Neural progenitor cell (in vitro differentiated cells): ENCODE measurements around the gene ZNF511. TPM values are rescaled to one million over a fixed set of nuclear protein-coding genes. Genes with fewer than 3 reads are reported as not detected.

ENCODE experiments used
- DNase-seq: peaks from one replicate; pipeline ENCODE4 v3.0.0-alpha.2; 2016; ENCODE audit warnings: low spot score
- H2AFZ ChIP-seq: fragments of 200-600 bp; sonication (generic); replicated peaks from 2 replicates; pipeline ENCODE4 v1.6.1; 2016; ENCODE audit warnings: antibody characterized with exemption
- H3F3A ChIP-seq: fragments of 200-600 bp; sonication (generic); 2 replicates; pipeline ENCODE4 v1.6.1; 2016; ENCODE audit warnings: antibody characterized with exemption, low read depth
- H3K27ac ChIP-seq: fragments of 200-600 bp; sonication (generic); 2 replicates; pipeline ENCODE4 v1.5.1; 2016; ENCODE audit warnings: mild to moderate bottlenecking
- H3K27me3 ChIP-seq: fragments of 200-600 bp; sonication (generic); 2 replicates; pipeline ENCODE4 v1.6.1; 2016; ENCODE audit warnings: mild to moderate bottlenecking, moderate library complexity
- H3K36me3 ChIP-seq: fragments of 200-600 bp; sonication (generic); 2 replicates; pipeline ENCODE4 v1.5.1; 2016
- H3K4me1 ChIP-seq: fragments of 200-600 bp; sonication (generic); 2 replicates; pipeline ENCODE4 v1.6.1; 2016; ENCODE audit warnings: mixed run types
- H3K4me2 ChIP-seq: fragments of 200-600 bp; sonication (generic); 2 replicates; pipeline ENCODE4 v1.6.1; 2016
- H3K4me3 ChIP-seq: fragments of 200-600 bp; sonication (generic); 2 replicates; pipeline ENCODE4 v1.5.1; 2016
- H3K79me2 ChIP-seq: fragments of 200-600 bp; sonication (generic); 2 replicates; pipeline ENCODE4 v1.6.1; 2016; ENCODE audit warnings: low read depth
- H3K9ac ChIP-seq: fragments of 200-600 bp; sonication (generic); 2 replicates; pipeline ENCODE4 v1.6.1; 2016
- H3K9me3 ChIP-seq: fragments of 200-600 bp; sonication (generic); 2 replicates; pipeline ENCODE4 v1.5.1; 2016; ENCODE audit warnings: low read depth
- H4K20me1 ChIP-seq: fragments of 200-600 bp; sonication (generic); 2 replicates; pipeline ENCODE4 v1.6.1; 2016; ENCODE audit warnings: low read depth
- H3K27ac Mint-ChIP-seq: 3 replicates; pipeline ENCODE4 v1.8.0; 2021; ENCODE audit warnings: mixed read lengths
- H3K27me3 Mint-ChIP-seq: 2 replicates; pipeline ENCODE4 v1.8.0; 2022; ENCODE audit warnings: low read depth, mild to moderate bottlenecking, inconsistent platforms, moderate library complexity, mixed read lengths; ENCODE audit not compliant: insufficient read depth
- H3K36me3 Mint-ChIP-seq: 3 replicates; pipeline ENCODE4 v1.8.0; 2021; ENCODE audit warnings: mixed read lengths
- H3K4me1 Mint-ChIP-seq: 3 replicates; pipeline ENCODE4 v1.8.0; 2021; ENCODE audit warnings: mixed read lengths
- H3K4me3 Mint-ChIP-seq: 3 replicates; pipeline ENCODE4 v1.8.0; 2021; ENCODE audit warnings: mild to moderate bottlenecking, moderate library complexity, mixed read lengths
- H3K9me3 Mint-ChIP-seq: 3 replicates; pipeline ENCODE4 v1.8.0; 2020; ENCODE audit warnings: mixed read lengths
- CTCF ChIP-seq: fragments of 200-600 bp; sonication (generic); IDR thresholded peaks from 2 replicates; pipeline ENCODE4 v1.5.1; 2017; ENCODE audit warnings: antibody characterized with exemption, mild to moderate bottlenecking
- EZH2 ChIP-seq: fragments of 200-600 bp; sonication (generic); IDR thresholded peaks from 2 replicates; pipeline ENCODE4 v1.6.1; 2017; ENCODE audit warnings: antibody characterized with exemption, mild to moderate bottlenecking, moderate library complexity
- EZH2phosphoT487 ChIP-seq: fragments of 200-600 bp; sonication (generic); IDR thresholded peaks from 2 replicates; pipeline ENCODE4 v1.6.1; 2017; ENCODE audit warnings: antibody characterized with exemption
- total RNA-seq: library from RNA; depleted of rRNA; stranded (reverse); fragments of >200 nt; gene quantifications from 2 replicates; pipeline ENCODE4 v1.2.3, GENCODE V29; 2015; ENCODE audit warnings: low replicate concordance

ZNF511 gene
- total RNA-seq, 1 donor from 2014 or later, result 44.4 TPM

- Mint-ChIP-seq H3K27ac (no peak overlapping the region), H3K9me3 (no peaks in the 10 kb centered on the region), H3K4me1 (no peaks in the 10 kb centered on the region), H3K4me3 (no peak overlapping the region), H3K27me3 (peaks cover 4% of the 10 kb centered on the region), H3K36me3 (no peaks in the 10 kb centered on the region)
- Histone ChIP-seq H3K79me2 (peaks cover 7% of the 10 kb centered on the region), H3F3A (peaks cover 8% of the 10 kb centered on the region), H3K27ac (no peak overlapping the region), H4K20me1 (peaks cover 19% of the 10 kb centered on the region), H3K9ac (no peak overlapping the region), H3K4me1 (no peaks in the 10 kb centered on the region), H3K9me3 (no peaks in the 10 kb centered on the region), H3K36me3 (no peaks in the 10 kb centered on the region), H3K27me3 (peaks cover 8% of the 10 kb centered on the region), H2AFZ (no peak overlapping the region), H3K4me2 (no peak overlapping the region), H3K4me3 (no peak overlapping the region)
- TF ChIP-seq EZH2phosphoT487 (no peak), EZH2 (no peak)
- no peak for DNase-seq
These were observed 46.0 kb downstream of the ZNF511 start for GRCh38 chr10:133354672-133355240.

GRCh38 chr10:133355266-133355665 lies 46.6 kb downstream of the ZNF511 start:
- H3K9ac ChIP-seq, result no peak overlapping the region
- H3K9me3 Mint-ChIP-seq, result no peaks in the 10 kb centered on the region
- H3K4me1 Mint-ChIP-seq, result no peaks in the 10 kb centered on the region
- H3K27me3 Mint-ChIP-seq, result peaks cover 4% of the 10 kb centered on the region
- peaks cover 9% of the 10 kb centered on the region for H3F3A ChIP-seq
- H3K4me1 ChIP-seq, result no peaks in the 10 kb centered on the region
- no peaks in the 10 kb centered on the region for H3K36me3 Mint-ChIP-seq
- no peak overlapping the region for H3K27ac Mint-ChIP-seq
- peaks cover 19% of the 10 kb centered on the region for H4K20me1 ChIP-seq
- H3K27ac ChIP-seq, result no peak overlapping the region
- peaks cover 7% of the 10 kb centered on the region for H3K79me2 ChIP-seq
- H3K36me3 ChIP-seq, result no peaks in the 10 kb centered on the region
- TF ChIP-seq EZH2, result no peak
- no peak for TF ChIP-seq CTCF
- TF ChIP-seq EZH2phosphoT487, result no peak
- peaks cover 8% of the 10 kb centered on the region for H3K27me3 ChIP-seq
- H3K4me2 ChIP-seq, result no peak overlapping the region
- no peak for DNase-seq
- no peak overlapping the region for H2AFZ ChIP-seq
- no peak overlapping the region for H3K4me3 ChIP-seq
- no peaks in the 10 kb centered on the region for H3K9me3 ChIP-seq
- no peak overlapping the region for H3K4me3 Mint-ChIP-seq

- H3K9me3 ChIP-seq, result no peaks in the 10 kb centered on the region
- H3K36me3 ChIP-seq, result no peaks in the 10 kb centered on the region
- H3K27ac ChIP-seq, result no peak overlapping the region
- Mint-ChIP-seq H3K36me3 (no peaks in the 10 kb centered on the region), H3K9me3 (no peaks in the 10 kb centered on the region), H3K4me3 (peak overlapping the region; percentile 71), H3K4me1 (no peaks in the 10 kb centered on the region), H3K27me3 (peaks cover 2% of the 10 kb centered on the region), H3K27ac (no peak overlapping the region)
- H3K27me3 ChIP-seq, result peaks cover 8% of the 10 kb centered on the region
- peaks cover 19% of the 10 kb centered on the region for H4K20me1 ChIP-seq
- TF ChIP-seq EZH2phosphoT487 (no peak), EZH2 (no peak), CTCF (no peak)
- peaks cover 9% of the 10 kb centered on the region for H3F3A ChIP-seq
- no peak overlapping the region for H2AFZ ChIP-seq
- no peak overlapping the region for H3K4me3 ChIP-seq
- no peak for DNase-seq
- H3K4me1 ChIP-seq, result no peaks in the 10 kb centered on the region
- no peak overlapping the region for H3K4me2 ChIP-seq
- H3K9ac ChIP-seq, result no peak overlapping the region
- H3K79me2 ChIP-seq, result peaks cover 7% of the 10 kb centered on the region
These were observed 47.3 kb downstream of the ZNF511 start for GRCh38 chr10:133355991-133356390.

- Histone ChIP-seq H2AFZ (peak overlapping the region; percentile 64), H3K4me2 (peak overlapping the region; percentile 92), H4K20me1 (peaks cover 19% of the 10 kb centered on the region), H3K4me1 (no peaks in the 10 kb centered on the region), H3K27ac (no peak overlapping the region), H3K4me3 (peak overlapping the region; percentile 93), H3K9me3 (no peaks in the 10 kb centered on the region), H3F3A (peaks cover 15% of the 10 kb centered on the region), H3K27me3 (peaks cover 8% of the 10 kb centered on the region), H3K79me2 (peaks cover 7% of the 10 kb centered on the region), H3K9ac (no peak overlapping the region), H3K36me3 (no peaks in the 10 kb centered on the region)
- H3K4me1 Mint-ChIP-seq, result no peaks in the 10 kb centered on the region
- peaks cover 7% of the 10 kb centered on the region for H3K27me3 Mint-ChIP-seq
- H3K36me3 Mint-ChIP-seq, result peaks cover 5% of the 10 kb centered on the region
- peak overlapping the region; percentile 81 for H3K4me3 Mint-ChIP-seq
- TF ChIP-seq CTCF (no peak), EZH2 (no peak), EZH2phosphoT487 (no peak)
- no peak for DNase-seq
- no peak overlapping the region for H3K27ac Mint-ChIP-seq
- no peaks in the 10 kb centered on the region for H3K9me3 Mint-ChIP-seq
These were observed 48.0 kb downstream of the ZNF511 start for GRCh38 chr10:133356549-133357284.
